ENCODE measurements around the gene GNG8. TPM values are rescaled to one million over a fixed set of nuclear protein-coding genes. Genes with fewer than 3 reads are reported as not detected.

The GNG8 gene
- total RNA-seq, 1 experiment from 2014 or later, result not detected

- Histone ChIP-seq H3K27me3 (no peaks in the 10 kb centered on the region), H3K36me3 (peaks cover 28% of the 10 kb centered on the region)
Measured at GRCh38 chr19:46600384-46601317, 35.4 kb downstream of the GNG8 start.

GRCh38 chr19:46599716-46600373, 36.2 kb downstream of the GNG8 start:
- peak overlapping the region; percentile 97 for H3K4me3 ChIP-seq

More at GRCh38 chr19:46600384-46601317, 35.4 kb downstream of the GNG8 start:
- DNase-seq, result peak; percentile 98
- Histone ChIP-seq H3K9me3 (peaks cover 2% of the 10 kb centered on the region), H3K4me3 (peak overlapping the region; percentile 97)

GRCh38 chr19:46598372-46598917, 37.6 kb downstream of the GNG8 start:
- peaks cover 9% of the 10 kb centered on the region for H3K36me3 ChIP-seq
- no peaks in the 10 kb centered on the region for H3K27me3 ChIP-seq
- no peak for DNase-seq
- no peak overlapping the region for H3K4me3 ChIP-seq
- H3K9me3 ChIP-seq, result peaks cover 2% of the 10 kb centered on the region

More at GRCh38 chr19:46599716-46600373, 36.2 kb downstream of the GNG8 start:
- peaks cover 20% of the 10 kb centered on the region for H3K36me3 ChIP-seq
- H3K9me3 ChIP-seq, result peaks cover 2% of the 10 kb centered on the region
- H3K27me3 ChIP-seq, result no peaks in the 10 kb centered on the region
- no peak for DNase-seq

- no peaks in the 10 kb centered on the region for H3K36me3 ChIP-seq
- peaks cover 2% of the 10 kb centered on the region for H3K9me3 ChIP-seq
- no peaks in the 10 kb centered on the region for H3K27me3 ChIP-seq
- DNase-seq, result no peak
- no peak overlapping the region for H3K4me3 ChIP-seq
Measured at GRCh38 chr19:46596008-46596407, 40.0 kb downstream of the GNG8 start.

DNA sequence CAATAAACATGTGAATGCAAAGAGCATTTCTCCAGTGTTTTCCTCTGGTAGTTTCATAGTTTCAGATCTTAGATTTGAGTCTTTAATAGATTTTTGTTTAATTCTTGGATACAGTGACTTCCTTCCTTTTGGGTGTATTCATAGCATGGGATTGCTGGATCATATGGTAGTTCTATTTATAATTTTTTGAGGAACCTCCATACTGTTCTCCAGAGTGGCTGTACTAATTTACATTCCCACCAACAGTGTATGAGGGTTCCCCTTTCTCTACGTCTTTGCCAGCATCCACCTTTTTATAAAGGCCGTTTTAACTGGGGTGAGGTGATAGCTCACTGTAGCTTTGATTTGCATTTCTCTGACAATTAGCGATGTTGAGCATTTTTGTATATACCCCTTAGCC, 44.1 kb downstream of the GNG8 start:
- Histone ChIP-seq H3K27me3 (peaks cover 7% of the 10 kb centered on the region; the same call in 1 of the 2 replicates), H3K4me3 (no peak overlapping the region), H3K36me3 (no peaks in the 10 kb centered on the region), H3K9me3 (no peaks in the 10 kb centered on the region)
- no peak for DNase-seq

- Histone ChIP-seq H3K36me3 (no peaks in the 10 kb centered on the region), H3K4me3 (no peak overlapping the region), H3K27me3 (peaks cover 12% of the 10 kb centered on the region; the same call in 1 of the 2 replicates), H3K9me3 (no peaks in the 10 kb centered on the region)
- no peak for DNase-seq
Measured at GRCh38 chr19:46591254-46591653, 44.7 kb downstream of the GNG8 start.

DNA sequence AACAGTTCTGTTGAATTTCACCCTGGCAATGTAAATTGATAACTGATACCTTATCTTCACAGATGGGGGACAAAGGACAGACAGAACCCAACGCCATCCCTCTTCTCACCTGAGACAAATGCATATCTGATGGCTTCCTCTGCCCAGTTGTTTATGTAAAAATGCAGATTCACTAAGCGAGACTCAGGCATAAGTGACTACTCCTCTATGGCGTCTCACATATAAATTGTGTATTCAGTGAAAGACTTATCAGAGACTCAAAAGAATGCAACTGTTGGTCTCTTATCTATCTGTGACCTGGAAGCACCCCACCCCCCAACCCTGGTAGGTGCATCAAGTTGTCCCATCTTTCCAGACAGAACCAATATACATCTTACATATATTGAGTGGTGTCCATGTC, 48.1 kb downstream of the GNG8 start:
- no peaks in the 10 kb centered on the region for H3K9me3 ChIP-seq

DNA sequence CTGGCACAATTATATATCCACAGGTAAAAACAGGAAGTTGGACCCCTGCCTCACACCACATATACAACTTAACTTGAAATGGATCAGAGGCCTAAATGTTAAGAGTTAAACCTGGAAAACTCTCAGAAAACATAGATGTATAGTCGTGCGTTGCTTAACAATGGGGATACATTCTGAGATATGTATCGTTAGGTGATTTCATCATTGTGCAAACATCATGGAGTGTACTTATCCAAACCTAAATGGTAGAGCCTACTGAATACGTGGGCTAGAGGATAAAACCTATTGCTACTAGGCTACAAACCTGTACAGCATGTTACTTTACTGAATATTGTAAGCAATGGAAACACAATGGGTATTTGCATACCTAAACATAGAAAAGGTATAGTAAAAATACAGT, 49.7 kb downstream of the GNG8 start:
- Histone ChIP-seq H3K4me3 (no peak overlapping the region), H3K9me3 (peaks cover under 1% of the 10 kb centered on the region), H3K27me3 (peaks cover 18% of the 10 kb centered on the region; the same call in 1 of the 2 replicates), H3K36me3 (no peaks in the 10 kb centered on the region)
- no peak for DNase-seq

More for the DNA sequence above, 48.1 kb downstream of the GNG8 start:
- no peak for DNase-seq
- H3K4me3 ChIP-seq, result no peak overlapping the region
- H3K27me3 ChIP-seq, result peaks cover 18% of the 10 kb centered on the region; the same call in 1 of the 2 replicates
- no peaks in the 10 kb centered on the region for H3K36me3 ChIP-seq

GRCh38 chr19:46585539-46585938, 50.5 kb downstream of the GNG8 start:
- no peak for DNase-seq
- H3K27me3 ChIP-seq, result peaks cover 18% of the 10 kb centered on the region; the same call in 1 of the 2 replicates
- H3K36me3 ChIP-seq, result no peaks in the 10 kb centered on the region
- peaks cover 2% of the 10 kb centered on the region for H3K9me3 ChIP-seq
- no peak overlapping the region for H3K4me3 ChIP-seq

Other genes with a start within 250 kb of the GNG8 start
- 11.6 and 15.9 TPM in 2 replicates for gene CCDC8, start 222.6 kb downstream of the GNG8 start, total RNA-seq (2014; rRNA removed; shearing (Covaris generic); ENCODE audit: low replicate concordance)
- gene PNMA8C, start 207.3 kb downstream of the GNG8 start, total RNA-seq (2014; rRNA removed; shearing (Covaris generic); ENCODE audit: low replicate concordance), result not detected in 2 replicates
- 0.22 and 0.46 TPM in 2 replicates for gene PNMA8A, start 164.6 kb downstream of the GNG8 start, total RNA-seq (2014; rRNA removed; shearing (Covaris generic); ENCODE audit: low replicate concordance)
- not detected in 2 replicates for gene PNMA8B, start 140.3 kb downstream of the GNG8 start, total RNA-seq (2014; rRNA removed; shearing (Covaris generic); ENCODE audit: low replicate concordance)
- gene CALM3, start 34.9 kb downstream of the GNG8 start, total RNA-seq (2014; rRNA removed; shearing (Covaris generic); ENCODE audit: low replicate concordance), result 90.4 and 116 TPM in 2 replicates
- not detected in 2 replicates for gene PTGIR, start 11.1 kb downstream of the GNG8 start, total RNA-seq (2014; rRNA removed; shearing (Covaris generic); ENCODE audit: low replicate concordance)
- gene DACT3, start 25.0 kb upstream of the GNG8 start, total RNA-seq (2014; rRNA removed; shearing (Covaris generic); ENCODE audit: low replicate concordance), result 1.5 and 1.7 TPM in 2 replicates
- gene PRKD2, start 80.9 kb upstream of the GNG8 start, total RNA-seq (2014; rRNA removed; shearing (Covaris generic); ENCODE audit: low replicate concordance), result 8.6 and 20.4 TPM in 2 replicates
- 6.5 and 18.0 TPM in 2 replicates for gene FKRP, start 109.9 kb upstream of the GNG8 start, total RNA-seq (2014; rRNA removed; shearing (Covaris generic); ENCODE audit: low replicate concordance)
- 55.2 and 81.7 TPM in 2 replicates for gene STRN4, start 110.2 kb upstream of the GNG8 start, total RNA-seq (2014; rRNA removed; shearing (Covaris generic); ENCODE audit: low replicate concordance)
- gene SLC1A5, start 152.4 kb upstream of the GNG8 start, total RNA-seq (2014; rRNA removed; shearing (Covaris generic); ENCODE audit: low replicate concordance), result 170 and 305 TPM in 2 replicates
- gene AP2S1, start 214.6 kb upstream of the GNG8 start, total RNA-seq (2014; rRNA removed; shearing (Covaris generic); ENCODE audit: low replicate concordance), result 216 and 390 TPM in 2 replicates
- 7.8 and 14.7 TPM in 2 replicates for gene ARHGAP35, start 224.8 kb upstream of the GNG8 start, total RNA-seq (2014; rRNA removed; shearing (Covaris generic); ENCODE audit: low replicate concordance)

Data from MG63 (cell line).